OCI-LY7 (cell line): ENCODE results near the gene TIMM13.

Experiments used
- EZH2phosphoT487 ChIP-seq: fragments of 200-600 bp; sonication (generic); IDR thresholded peaks from 2 replicates; pipeline ENCODE4 v1.6.1; 2018; ENCODE audit warnings: low read depth, borderline replicate concordance, mild to moderate bottlenecking, mixed run types, antibody characterized with exemption, low read length, moderate library complexity, mixed read lengths
- TF ChIP-seq, protein P1 (sequence below): fragments of 200-600 bp; sonication (generic); conservative IDR thresholded peaks from 2 replicates; pipeline ENCODE4 v1.5.1; 2014; ENCODE audit warnings: mild to moderate bottlenecking, antibody characterized with exemption, low read length, moderate library complexity, mixed read lengths

DNA sequence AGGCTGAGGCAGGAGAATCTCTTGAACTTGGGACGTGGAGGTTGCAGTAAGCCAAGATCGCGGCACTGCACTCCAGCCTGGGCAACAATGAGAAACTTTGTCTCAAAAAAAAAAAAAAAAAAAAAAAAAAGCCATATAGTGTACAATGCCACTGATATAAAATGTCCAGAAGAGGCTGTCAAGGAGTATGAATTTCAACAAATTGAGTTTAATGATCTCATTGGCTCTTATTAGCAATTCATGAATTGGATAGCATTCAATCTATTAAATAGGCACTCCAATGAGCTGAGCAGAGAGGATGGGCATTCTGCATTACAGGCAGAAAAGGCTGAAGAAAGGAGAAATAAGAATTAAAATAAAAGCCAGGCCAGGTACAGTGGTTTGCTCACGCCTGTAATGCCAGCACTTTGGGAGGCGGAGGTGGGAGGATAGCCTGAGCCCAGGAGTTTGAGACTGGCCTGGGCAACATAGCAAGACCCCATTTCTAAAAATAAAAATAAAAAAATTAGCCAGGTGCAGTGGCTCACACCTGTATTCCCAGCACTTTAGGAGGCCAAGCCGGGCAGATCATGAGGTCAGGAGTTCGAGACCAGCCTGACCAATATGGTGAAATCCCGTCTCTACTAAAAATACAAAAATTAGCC is 30.1 kb upstream of the TIMM13 start:
- TF ChIP-seq, protein P1, sequence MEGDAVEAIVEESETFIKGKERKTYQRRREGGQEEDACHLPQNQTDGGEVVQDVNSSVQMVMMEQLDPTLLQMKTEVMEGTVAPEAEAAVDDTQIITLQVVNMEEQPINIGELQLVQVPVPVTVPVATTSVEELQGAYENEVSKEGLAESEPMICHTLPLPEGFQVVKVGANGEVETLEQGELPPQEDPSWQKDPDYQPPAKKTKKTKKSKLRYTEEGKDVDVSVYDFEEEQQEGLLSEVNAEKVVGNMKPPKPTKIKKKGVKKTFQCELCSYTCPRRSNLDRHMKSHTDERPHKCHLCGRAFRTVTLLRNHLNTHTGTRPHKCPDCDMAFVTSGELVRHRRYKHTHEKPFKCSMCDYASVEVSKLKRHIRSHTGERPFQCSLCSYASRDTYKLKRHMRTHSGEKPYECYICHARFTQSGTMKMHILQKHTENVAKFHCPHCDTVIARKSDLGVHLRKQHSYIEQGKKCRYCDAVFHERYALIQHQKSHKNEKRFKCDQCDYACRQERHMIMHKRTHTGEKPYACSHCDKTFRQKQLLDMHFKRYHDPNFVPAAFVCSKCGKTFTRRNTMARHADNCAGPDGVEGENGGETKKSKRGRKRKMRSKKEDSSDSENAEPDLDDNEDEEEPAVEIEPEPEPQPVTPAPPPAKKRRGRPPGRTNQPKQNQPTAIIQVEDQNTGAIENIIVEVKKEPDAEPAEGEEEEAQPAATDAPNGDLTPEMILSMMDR, result no peak
- no peak for TF ChIP-seq EZH2phosphoT487
